Measurements from ENCODE around the gene TUBGCP3.

Gene TUBGCP3

DNA sequence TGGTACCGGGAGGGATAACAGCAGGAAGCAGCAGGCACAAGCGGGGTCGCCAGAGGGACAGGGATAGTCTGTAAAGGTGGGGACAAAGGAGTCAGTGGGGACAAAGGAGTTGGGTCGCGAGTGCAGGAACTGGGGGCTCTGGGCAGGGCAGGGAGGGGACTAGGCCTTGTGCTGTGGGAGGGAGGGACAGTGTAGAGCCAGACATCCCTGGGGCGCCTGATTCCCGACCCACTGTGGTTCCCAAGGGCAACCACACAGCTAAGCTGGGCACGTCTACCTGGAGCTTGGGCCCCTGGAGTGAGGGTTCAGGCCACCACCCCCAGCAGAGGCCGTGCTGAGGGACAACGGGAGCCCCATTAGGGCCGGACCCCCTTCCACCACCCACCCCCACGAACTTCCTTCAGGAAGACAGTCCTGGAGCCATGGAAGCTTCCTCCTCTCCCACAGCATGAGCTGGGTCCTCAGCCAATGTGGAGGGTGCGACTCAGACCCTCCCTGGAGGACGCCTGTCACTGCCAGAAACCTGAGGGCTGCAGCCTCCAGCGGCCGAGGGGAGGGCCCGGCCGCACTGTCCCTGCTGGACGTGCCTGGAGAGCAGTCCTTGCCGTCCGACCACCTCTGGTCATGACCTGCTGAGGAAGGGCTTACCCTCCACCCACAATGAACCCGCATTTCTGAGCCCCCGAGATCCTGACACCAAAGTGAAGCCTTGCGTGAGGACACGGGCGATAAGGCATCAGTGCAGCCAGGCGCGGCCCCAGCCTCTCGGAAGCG, 133.9 kb downstream of the TUBGCP3 start:
- Histone ChIP-seq H3K27ac (no peak overlapping the region), H3K4me3 (no peak overlapping the region)
- TF ChIP-seq, protein P1, sequence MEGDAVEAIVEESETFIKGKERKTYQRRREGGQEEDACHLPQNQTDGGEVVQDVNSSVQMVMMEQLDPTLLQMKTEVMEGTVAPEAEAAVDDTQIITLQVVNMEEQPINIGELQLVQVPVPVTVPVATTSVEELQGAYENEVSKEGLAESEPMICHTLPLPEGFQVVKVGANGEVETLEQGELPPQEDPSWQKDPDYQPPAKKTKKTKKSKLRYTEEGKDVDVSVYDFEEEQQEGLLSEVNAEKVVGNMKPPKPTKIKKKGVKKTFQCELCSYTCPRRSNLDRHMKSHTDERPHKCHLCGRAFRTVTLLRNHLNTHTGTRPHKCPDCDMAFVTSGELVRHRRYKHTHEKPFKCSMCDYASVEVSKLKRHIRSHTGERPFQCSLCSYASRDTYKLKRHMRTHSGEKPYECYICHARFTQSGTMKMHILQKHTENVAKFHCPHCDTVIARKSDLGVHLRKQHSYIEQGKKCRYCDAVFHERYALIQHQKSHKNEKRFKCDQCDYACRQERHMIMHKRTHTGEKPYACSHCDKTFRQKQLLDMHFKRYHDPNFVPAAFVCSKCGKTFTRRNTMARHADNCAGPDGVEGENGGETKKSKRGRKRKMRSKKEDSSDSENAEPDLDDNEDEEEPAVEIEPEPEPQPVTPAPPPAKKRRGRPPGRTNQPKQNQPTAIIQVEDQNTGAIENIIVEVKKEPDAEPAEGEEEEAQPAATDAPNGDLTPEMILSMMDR (IDR thresholded peaks at IDR 0.05) = no peak
- peak; percentile 61 for DNase-seq (ENCODE audit: low spot score)

DNA sequence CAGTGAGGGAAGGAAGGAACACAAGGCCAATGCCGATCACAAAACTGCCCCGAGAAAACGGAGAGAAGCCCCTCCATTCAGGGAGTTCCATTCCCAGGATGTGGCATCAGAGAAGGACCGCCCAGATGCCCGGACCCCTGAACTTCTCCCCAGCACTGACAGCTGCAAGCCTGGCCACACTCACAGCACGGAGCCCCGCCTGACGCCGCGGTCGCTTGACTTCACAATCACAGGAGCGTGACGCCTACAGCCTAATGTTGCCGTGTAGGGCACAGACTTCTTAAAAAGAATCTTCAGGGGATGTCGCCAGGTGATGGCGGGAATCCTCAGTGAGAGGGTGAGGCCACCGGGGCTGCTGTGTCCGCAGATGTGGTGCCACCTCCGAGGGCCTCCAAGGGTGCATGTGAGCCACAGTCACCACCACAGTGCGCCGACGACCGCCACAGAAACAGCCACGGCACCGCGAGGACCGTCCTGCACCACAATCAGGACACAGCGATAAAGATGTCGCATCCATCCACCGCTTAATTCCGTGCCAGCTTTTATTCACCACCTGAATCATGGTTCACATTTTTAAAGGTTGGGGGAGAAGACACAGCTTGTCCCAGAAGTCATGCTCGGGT, 134.6 kb downstream of the TUBGCP3 start:
- DNase-seq (ENCODE audit: low spot score) = peak; percentile 65
- H3K27ac ChIP-seq = no peak overlapping the region
- TF ChIP-seq, protein P1 (IDR thresholded peaks at IDR 0.05) = no peak
- no peak overlapping the region for H3K4me3 ChIP-seq

DNA sequence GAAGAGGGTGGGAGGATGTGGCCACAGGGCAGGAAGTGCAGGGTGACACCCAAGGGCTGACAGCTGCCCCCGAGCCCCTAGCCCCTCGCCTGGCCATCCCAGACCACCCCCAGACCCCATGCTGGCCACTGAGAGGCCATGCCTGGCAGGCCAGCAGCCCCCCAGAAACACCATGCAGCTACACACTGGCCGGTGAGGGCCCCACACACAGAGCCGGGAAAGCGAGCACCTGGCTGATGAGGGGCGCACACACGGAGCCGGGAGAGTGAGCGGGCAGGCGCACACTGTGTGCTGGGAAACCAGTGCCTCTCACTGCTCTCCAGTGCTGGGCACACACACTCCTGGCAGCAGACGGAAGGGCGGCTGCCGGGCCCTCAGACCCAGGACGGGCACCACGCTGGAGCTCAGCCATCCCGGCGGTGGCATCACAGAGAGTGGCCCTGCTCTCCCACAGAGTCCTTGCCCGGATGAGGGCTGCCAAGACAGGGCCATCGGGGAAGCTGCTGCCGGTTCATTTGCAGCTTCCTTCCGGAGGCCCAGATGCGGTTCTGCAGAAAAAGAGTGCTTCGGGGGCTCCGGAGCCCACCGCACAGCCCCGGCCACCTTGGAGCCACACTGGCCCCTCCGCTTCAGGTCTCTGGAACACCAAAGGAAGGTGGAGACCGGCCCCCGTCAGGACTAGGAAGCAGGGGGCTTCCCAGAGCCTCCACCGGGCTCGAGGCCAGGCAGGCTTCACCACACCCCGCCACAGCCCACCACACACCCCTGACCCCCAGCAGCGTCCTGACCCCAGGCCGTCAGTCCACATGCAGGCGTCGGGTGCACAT, 135.4 kb downstream of the TUBGCP3 start:
- Histone ChIP-seq H3K4me3 (no peak overlapping the region), H3K27ac (no peak overlapping the region)
- TF ChIP-seq, protein P1 (IDR thresholded peaks at IDR 0.05) = no peak
- DNase-seq (ENCODE audit: low spot score) = peak; percentile 52

DNA sequence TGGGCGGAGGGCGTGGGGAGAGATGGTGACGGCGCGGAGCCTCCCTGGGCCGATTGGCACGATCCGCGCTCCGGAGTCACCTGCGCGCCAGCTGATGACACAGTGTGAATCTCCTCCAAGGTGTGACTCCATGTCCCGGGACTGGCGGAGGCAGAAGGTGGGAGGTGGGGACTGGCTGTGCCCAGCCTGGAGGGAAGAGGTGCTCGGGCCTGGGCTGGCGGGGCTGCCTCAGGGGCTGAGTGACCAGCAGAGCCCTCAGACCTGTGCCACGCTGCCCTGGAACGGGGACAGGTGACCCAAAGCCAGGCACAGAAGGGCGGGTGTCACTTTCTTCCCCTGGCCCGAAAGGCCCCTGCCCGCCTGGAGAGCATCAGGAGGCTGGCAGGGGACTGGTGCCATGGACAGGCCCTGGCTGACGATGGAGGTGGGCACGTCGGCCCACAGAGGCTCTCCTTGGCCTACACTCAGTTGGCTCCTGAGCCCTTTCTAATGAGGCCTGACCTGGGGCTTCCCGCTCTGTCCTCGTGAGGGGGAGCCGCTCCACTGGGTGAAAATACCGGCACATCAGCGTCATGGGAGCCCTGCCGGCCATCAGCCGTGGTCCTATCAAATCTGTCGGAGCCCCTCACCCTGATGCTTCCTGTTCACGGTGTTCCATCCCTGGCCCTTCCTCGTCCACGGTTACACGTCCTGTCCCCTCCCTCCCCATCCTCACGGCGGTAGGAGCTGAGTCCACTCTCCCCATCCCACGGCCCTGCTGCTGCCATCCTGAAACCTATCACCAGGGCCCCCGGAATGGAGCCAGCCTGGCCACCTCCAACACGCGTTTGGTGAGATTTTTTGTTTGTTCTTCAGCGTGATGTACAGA, 136.2 kb downstream of the TUBGCP3 start:
- Histone ChIP-seq H3K27ac (no peak overlapping the region), H3K4me3 (no peak overlapping the region)
- DNase-seq (ENCODE audit: low spot score) = peak; percentile 69
- TF ChIP-seq, protein P1 (IDR thresholded peaks at IDR 0.05) = no peak

DNA sequence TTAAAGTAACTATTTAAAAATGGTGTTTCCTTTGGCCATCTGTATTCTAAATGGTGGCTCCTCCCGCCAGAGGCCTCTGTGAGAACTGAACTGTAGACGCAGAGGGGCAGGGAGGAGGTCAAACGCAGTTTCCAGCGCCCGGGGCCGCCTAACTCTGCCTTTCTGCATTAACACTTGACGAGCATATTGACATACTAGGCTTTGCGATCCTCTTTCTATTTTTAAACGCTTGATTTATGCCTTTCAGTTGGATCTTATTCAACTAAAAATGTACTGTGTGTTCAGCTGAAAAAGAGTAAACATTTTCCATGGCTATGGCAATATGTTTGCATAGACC, 137.1 kb downstream of the TUBGCP3 start:
- H3K27ac ChIP-seq = no peak overlapping the region
- TF ChIP-seq, protein P1 (IDR thresholded peaks at IDR 0.05) = no peak
- no peak for DNase-seq (ENCODE audit: low spot score)
- H3K4me3 ChIP-seq = no peak overlapping the region

DNA sequence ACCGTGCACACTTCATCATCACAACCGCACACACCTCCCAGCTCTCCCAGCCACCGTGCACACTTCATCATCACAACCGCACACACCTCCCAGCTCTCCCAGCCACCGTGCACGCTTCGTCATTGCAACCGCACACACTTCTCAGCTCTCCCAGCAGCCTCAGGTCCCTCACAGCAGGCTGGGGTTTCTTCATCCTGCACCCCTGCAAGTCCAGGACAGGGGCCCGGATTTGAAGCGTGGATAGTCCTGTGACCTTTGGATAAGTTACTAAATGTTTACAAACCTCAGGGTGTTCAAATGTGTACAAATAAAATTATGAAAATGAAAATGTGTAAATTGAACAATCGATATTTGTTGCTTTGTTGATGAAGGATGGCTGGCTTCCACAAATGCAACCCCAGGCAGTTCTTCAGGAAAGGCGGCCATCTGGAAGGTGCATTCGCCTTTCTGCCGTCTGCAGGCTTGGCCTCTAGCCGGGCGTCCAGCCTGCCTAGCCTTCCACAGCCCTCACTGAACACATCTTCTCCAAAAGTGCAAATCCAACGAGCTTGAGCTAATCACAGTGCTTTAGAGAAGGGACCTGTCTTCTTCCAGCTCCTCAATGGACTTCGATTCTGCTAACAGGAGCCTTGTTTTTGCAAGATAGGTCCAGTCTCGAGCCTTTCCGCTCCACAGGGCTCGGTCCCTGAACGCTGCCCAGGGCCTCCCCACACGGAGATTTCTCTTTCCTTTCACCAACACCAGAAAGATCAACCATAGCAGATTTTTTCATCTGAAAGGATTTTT, 137.6 kb downstream of the TUBGCP3 start:
- DNase-seq (ENCODE audit: low spot score) = peak; percentile 58
- Histone ChIP-seq H3K4me3 (no peak overlapping the region), H3K27ac (no peak overlapping the region)
- TF ChIP-seq, protein P1 (IDR thresholded peaks at IDR 0.05) = no peak

Data from coronary artery (tissue), 2 donors.